GM12873 (cell line): Measurements from ENCODE around the gene CASK.

Experiments used
- TF ChIP-seq, protein P1 (sequence below): IDR thresholded peaks from 2 replicates; pipeline ENCODE4 v1.5.1; 2012; ENCODE audit warnings: low read depth, mild to moderate bottlenecking, moderate library complexity, low read length, control low read depth; ENCODE audit not compliant: insufficient read depth; ENCODE audit errors: missing control alignments

The CASK gene

DNA sequence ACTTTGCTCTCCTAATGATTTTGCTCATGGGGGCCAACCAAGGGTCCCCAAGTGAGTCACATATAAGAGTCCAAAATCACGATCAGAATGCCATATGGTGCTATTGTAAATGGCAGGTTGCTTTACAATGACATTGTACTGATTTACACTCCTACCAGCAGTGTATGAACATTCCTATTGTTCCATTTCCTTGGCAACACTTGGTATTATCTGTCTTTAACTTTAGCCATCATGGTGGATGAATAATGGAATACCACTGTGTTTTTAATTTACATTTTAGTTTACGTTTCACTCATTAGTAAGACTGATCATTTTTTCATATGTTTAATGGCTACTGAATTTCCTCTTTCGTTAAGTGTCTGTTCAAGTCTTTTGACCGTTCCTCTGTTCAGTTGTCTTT, 379.7 kb downstream of the CASK start:
- TF ChIP-seq, protein P1, sequence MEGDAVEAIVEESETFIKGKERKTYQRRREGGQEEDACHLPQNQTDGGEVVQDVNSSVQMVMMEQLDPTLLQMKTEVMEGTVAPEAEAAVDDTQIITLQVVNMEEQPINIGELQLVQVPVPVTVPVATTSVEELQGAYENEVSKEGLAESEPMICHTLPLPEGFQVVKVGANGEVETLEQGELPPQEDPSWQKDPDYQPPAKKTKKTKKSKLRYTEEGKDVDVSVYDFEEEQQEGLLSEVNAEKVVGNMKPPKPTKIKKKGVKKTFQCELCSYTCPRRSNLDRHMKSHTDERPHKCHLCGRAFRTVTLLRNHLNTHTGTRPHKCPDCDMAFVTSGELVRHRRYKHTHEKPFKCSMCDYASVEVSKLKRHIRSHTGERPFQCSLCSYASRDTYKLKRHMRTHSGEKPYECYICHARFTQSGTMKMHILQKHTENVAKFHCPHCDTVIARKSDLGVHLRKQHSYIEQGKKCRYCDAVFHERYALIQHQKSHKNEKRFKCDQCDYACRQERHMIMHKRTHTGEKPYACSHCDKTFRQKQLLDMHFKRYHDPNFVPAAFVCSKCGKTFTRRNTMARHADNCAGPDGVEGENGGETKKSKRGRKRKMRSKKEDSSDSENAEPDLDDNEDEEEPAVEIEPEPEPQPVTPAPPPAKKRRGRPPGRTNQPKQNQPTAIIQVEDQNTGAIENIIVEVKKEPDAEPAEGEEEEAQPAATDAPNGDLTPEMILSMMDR: no peak

DNA sequence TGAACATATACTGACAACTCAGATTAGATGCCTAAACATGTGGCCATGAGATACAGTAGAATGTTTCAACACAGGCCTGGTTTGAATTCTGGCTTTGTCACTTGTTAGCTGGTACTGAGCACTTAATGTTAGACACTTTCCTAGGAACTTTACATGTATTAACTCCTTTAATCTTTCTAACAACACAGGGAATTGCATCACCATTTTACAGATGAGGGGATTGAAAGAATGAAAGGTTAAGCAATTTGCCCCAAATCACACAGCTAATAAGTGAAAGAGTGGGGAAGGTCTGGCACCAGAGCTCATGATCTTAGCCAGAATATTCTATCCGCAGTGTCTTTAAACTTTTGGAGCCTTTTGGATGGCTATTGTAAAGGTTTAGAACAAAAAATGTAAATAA, 380.3 kb downstream of the CASK start:
- TF ChIP-seq, protein P1: no peak

DNA sequence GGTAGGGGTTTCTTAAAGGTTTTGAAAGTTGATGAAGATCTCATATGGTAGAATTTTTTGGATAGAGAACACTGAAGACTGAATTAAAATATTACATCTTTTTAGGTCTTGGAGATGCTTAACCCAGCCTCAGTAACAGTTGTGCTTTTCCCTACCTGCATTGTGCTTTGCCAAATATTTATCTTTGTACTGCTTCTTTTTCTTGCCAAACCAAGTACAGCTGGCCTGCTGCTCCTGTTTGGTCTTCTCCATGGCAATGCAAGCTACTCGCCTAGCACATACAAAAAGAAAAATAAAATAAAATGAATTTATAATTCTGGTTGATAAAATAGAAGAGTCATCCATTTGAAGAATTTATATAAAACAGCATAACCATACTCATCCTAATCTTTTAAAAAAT, 380.8 kb downstream of the CASK start:
- TF ChIP-seq, protein P1: no peak

DNA sequence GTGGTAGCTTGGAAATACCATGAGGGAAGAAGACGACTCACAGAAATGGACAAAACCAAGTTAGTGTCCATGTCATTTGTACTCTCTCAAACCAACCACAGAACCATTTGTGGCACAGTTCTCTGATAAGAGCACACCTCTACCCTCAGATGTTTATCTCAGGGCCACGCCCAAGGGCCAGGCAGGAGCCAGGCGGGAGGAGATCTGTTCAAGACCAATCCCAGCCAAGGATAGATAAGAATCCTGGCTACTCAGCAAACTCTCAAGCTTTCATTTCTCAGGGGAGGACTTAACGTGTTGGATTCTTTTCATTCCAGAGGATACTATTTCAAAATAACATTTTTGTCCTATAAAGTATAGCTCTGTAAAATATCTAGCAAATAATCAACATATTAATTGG, 381.2 kb downstream of the CASK start:
- TF ChIP-seq, protein P1: no peak

DNA sequence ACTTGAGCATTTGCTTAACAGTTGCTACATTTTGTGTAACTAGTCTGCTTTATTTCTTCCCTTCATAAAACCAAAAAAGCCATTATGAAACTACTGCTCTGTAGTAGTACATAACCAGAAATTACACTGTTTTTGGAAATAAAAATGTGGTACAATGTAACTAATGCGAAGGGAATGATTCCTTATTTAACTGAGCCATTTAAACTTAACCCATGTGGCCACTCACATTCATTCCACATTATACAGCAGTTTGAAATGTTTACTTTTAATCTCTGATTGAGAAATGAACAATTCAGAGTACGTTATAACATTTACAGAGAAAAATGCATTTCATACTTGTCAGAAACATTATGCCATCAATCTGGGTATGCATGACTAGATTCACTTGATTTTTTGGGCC, 382.0 kb downstream of the CASK start:
- TF ChIP-seq, protein P1: no peak

DNA sequence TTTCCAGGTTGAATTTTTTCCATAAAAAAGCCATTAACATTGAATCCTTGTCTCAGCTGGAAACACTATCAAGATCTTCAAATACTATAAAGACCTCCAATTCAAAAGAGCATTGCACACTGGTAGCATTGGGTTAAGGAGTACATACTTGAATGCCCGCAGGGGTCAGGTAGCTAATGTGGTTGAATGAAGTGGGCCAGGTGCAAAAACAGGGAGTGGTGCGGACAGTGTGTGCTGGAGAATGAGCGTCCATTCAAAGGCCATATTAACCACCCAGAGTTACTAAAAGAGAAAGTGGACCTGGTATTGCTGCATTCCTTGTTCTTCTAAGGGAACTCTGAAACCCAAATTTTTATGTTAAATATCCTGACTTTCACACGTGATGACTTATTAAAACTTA, 384.6 kb downstream of the CASK start:
- TF ChIP-seq, protein P1: no peak

DNA sequence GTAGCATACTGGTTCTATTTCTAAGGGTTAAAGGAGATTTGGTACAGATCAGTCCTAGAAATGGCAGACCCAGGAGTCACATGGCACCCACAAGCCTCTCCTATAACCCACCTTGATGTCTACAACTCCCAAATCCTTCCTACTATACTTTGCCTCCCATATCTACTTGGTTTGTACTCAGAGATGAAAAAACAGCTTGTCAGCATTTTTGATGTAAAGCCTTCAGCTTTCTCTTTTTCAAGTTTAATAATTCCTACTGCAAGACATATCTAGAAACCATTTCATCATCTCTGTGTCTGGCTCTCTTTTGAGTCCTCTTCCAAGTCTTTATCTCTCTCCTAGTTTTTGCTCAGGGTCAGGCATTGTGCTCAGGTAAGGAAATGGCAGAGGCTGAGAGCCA, 393.3 kb downstream of the CASK start:
- TF ChIP-seq, protein P1: no peak

DNA sequence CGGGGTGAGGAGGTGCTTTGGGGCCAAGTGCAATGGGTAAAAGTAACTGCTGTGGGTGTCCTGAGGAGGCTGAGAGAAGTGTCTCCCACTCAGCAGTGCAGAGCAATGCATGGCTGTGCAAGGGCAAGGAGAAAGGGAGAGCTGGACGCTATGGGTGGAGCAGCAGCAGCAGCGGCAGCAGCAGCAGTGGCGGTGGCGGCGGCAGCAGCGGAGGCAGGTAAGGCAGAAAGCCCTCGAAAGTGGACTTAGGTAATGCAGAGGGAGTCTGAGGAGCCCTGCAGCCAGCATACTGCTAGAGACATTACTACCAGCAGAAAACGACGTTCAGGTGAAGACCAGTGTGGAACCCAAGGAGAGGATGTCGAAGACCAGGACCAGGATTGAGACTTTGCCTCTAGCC, 394.1 kb downstream of the CASK start:
- TF ChIP-seq, protein P1: no peak
